ENCODE results near the gene MVD. TPM values are rescaled to one million over a fixed set of nuclear protein-coding genes. Genes with fewer than 3 reads are reported as not detected.

The MVD gene
- polyA plus RNA-seq, 1 donor (not counting 4 experiments of a cell fraction or from before 2014, with no cell fraction given): 59.6 TPM

DNA sequence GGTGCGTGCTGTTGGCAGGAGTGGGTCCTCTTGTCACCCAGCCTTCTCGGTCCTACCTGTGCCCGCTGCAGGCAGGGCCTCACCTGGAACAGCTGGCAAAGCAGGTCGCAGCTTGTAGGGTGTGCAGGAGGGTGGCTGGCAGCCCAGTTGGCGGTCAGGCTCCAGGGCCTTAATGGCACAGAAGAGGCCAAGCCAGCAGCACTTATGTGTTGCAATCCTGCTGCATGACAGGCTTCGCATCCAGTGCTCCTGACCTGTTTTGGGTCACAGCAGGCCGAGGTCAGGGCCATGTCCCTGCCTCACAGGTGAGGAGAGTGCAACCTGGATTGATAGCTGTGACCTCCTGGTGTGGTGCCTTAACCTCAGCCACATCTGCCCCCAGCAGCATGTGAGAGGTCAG lies 60.8 kb downstream of the MVD start:
- no peak for FAIRE-seq
- H2AFZ ChIP-seq (ENCODE audit: control insufficient read depth, low read length): no peak overlapping the region
- H4K20me1 ChIP-seq (ENCODE audit: control insufficient read depth, extremely low read depth, insufficient read depth, low read length): peaks cover 6% of the 10 kb centered on the region
- no peak for TF ChIP-seq EZH2 (IDR thresholded peaks at IDR 0.05; ENCODE audit: low read length)
- TF ChIP-seq, protein P1, sequence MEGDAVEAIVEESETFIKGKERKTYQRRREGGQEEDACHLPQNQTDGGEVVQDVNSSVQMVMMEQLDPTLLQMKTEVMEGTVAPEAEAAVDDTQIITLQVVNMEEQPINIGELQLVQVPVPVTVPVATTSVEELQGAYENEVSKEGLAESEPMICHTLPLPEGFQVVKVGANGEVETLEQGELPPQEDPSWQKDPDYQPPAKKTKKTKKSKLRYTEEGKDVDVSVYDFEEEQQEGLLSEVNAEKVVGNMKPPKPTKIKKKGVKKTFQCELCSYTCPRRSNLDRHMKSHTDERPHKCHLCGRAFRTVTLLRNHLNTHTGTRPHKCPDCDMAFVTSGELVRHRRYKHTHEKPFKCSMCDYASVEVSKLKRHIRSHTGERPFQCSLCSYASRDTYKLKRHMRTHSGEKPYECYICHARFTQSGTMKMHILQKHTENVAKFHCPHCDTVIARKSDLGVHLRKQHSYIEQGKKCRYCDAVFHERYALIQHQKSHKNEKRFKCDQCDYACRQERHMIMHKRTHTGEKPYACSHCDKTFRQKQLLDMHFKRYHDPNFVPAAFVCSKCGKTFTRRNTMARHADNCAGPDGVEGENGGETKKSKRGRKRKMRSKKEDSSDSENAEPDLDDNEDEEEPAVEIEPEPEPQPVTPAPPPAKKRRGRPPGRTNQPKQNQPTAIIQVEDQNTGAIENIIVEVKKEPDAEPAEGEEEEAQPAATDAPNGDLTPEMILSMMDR (optimal IDR thresholded peaks at IDR 0.05 in 1 of 3, IDR thresholded peaks at IDR 0.05 in 1 of 3, conservative IDR thresholded peaks at IDR 0.05 in 1 of 3; ENCODE audit: extremely low read depth in 1 of 3, insufficient read depth in 2 of 3, low read length in 3 of 3): no peak
- H3K9me3 ChIP-seq (ENCODE audit: control insufficient read depth, low read depth, low read length): no peaks in the 10 kb centered on the region
- H3K79me2 ChIP-seq (ENCODE audit: control insufficient read depth, insufficient read depth, low read length): no peaks in the 10 kb centered on the region
- peaks cover 6% of the 10 kb centered on the region for H3K4me1 ChIP-seq (ENCODE audit: control insufficient read depth, extremely low read depth, insufficient read depth, low read length)
- no peak overlapping the region for H3K4me3 ChIP-seq (ENCODE audit: control insufficient read depth in 2 of 3, extremely low read depth in 1 of 3, insufficient read depth in 2 of 3, low read depth in 1 of 3, low read length in 3 of 3)
- H3K9me1 ChIP-seq (ENCODE audit: control insufficient read depth, extremely low read depth, insufficient read depth, low read length): no peaks in the 10 kb centered on the region
- peaks cover 20 to 51% of the 10 kb centered on the region in 2 experiments for H3K36me3 ChIP-seq (ENCODE audit: control insufficient read depth in 2 of 2, extremely low read depth in 1 of 2, insufficient read depth in 2 of 2, low read length in 2 of 2)
- dilution Hi-C loops (cut with MboI; ENCODE audit: extremely low pct_ligation_motif_present, low sequenced_read_pairs): no loop called here
- no peaks in the 10 kb centered on the region for H3K27me3 ChIP-seq (ENCODE audit: control insufficient read depth, extremely low read depth, insufficient read depth, low read length)
- no peak overlapping the region for H3K27ac ChIP-seq (ENCODE audit: control insufficient read depth, insufficient read depth, low read length)
- no peak for DNase-seq (ENCODE audit: low read depth, low spot score)
- H3K9ac ChIP-seq (ENCODE audit: control insufficient read depth, extremely low read depth, insufficient read depth, low read length): no peak overlapping the region
- no peak overlapping the region for H3K4me2 ChIP-seq (ENCODE audit: control insufficient read depth, extremely low read depth, insufficient read depth, low read depth, low read length)

Other genes with a start within 250 kb of the MVD start
- gene ZFPM1, start 209.8 kb downstream of the MVD start, polyA plus RNA-seq: 0.42 to 0.56 TPM (median 0.54 TPM) in 3 replicates
- 6.0 to 18.4 TPM (median 7.5 TPM) in 3 replicates for gene ZC3H18, start 92.7 kb downstream of the MVD start, polyA plus RNA-seq
- gene IL17C, start 24.5 kb downstream of the MVD start, polyA plus RNA-seq: not detected in 3 replicates
- gene CYBA, start 12.0 kb downstream of the MVD start, polyA plus RNA-seq: 4.4 to 22.7 TPM (median 7.7 TPM) in 3 replicates
- gene SNAI3, start 23.4 kb upstream of the MVD start, polyA plus RNA-seq: not detected in 3 replicates
- 3.2 to 4.7 TPM (median 3.4 TPM) in 3 replicates for gene RNF166, start 43.3 kb upstream of the MVD start, polyA plus RNA-seq
- 6.3 to 10.0 TPM (median 7.4 TPM) in 3 replicates for gene CTU2, start 43.4 kb upstream of the MVD start, polyA plus RNA-seq
- 62.8 to 136 TPM (median 120 TPM) in 3 replicates for gene PIEZO1, start 122.1 kb upstream of the MVD start, polyA plus RNA-seq
- gene CDT1, start 140.7 kb upstream of the MVD start, polyA plus RNA-seq: 1.0 to 4.9 TPM (median 2.0 TPM) in 3 replicates
- 91.4 to 177 TPM (median 106 TPM) in 3 replicates for gene APRT, start 148.8 kb upstream of the MVD start, polyA plus RNA-seq
- gene GALNS, start 193.9 kb upstream of the MVD start, polyA plus RNA-seq: 8.3 to 9.6 TPM (median 9.3 TPM) in 3 replicates
- 49.5 to 170 TPM (median 139 TPM) in 3 replicates for gene TRAPPC2L, start 194.0 kb upstream of the MVD start, polyA plus RNA-seq
- gene PABPN1L, start 203.6 kb upstream of the MVD start, polyA plus RNA-seq: not detected in 3 replicates